HL-60/S4 (cell line): ENCODE results near the gene CD14.
"Not testable (repeated sequence)": the region's sequence is repeated elsewhere in the genome, so short reads cannot be mapped to it uniquely, and the experiment has no call there.

Experiments
- in situ Hi-C: fragments of 300-500 bp; cut with MboI; formaldehyde crosslinking; loops from 2 replicates; pipeline ENCODE4 v1.14.3; 2022; ENCODE audit warnings: low sequenced_read_pairs

The CD14 gene

DNA sequence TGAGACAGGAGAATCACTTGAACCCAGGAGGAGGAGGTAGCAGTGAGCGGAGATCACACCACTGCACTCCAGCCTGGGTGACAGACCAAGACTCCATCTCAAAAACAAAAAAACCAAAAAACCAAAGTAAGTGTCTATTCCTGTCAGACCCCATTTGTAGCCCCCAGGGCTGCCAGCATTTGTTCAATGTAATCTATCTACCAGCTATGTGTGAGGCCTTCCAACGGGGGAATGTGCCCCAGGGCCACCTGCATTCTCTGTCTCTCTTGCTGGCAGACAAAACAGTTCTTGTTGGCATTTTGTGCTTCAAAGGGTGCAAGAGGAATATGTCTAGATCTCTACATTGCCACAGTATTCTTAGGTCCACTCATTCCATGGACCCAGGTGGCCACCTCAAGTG is 34.1 kb downstream of the CD14 start:
- in situ Hi-C loops = no loop called here

DNA sequence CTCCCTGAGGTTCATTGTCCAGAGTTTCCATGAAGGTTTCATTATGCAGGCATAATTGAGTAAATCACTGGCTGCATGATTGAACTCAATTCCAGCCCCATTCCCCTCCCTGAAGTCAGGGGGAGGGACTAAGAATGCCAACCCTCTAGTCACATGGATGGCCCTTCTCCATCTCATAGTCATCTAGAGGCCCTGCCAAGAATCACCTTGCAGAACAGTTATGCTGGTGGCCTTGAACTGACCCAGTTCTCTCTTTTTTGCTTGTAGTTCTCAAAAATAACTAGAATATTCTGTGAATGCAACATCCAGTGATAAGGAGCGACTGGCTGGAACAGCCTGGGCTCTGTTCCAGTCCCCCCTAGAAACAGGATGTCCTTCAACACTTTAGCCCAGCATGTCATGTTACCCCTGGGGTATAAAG is 36.6 kb downstream of the CD14 start:
- in situ Hi-C loops = no loop called here

DNA sequence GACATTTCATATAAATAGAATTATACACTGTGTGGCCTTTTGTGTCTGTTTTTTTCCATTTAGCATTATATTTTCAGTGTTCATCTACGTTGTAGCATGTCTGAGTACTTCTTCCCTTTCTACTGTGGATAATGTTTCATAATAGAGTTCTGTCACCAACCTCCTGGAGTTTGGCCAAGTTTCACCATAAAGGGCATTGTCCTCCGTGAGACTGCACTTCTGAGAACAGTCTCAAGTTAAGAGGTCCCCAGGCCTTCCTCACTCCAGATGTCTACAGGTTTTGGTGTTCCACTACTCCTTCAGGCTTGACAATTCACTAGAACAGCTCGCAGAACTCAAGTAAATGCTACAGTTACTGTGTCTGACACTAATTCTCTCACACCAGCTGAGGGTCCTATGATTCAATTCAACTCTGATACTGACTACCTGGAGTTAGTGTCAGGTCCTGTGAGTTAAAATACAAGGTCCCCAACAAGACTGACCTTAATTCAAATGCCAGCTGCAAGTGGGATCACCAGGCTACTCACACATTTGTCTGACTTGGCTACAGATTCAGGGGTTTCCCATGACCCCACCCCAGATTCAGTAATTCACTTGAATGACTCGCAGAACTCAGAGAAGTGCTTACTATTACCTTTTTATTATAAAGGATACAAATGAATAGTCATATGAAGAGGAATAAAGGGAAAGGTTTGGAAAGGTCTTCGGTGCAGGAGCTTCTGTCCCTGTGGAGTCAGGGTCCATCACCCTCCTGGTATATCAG is 37.3 kb downstream of the CD14 start:
- in situ Hi-C loops = no loop called here

DNA sequence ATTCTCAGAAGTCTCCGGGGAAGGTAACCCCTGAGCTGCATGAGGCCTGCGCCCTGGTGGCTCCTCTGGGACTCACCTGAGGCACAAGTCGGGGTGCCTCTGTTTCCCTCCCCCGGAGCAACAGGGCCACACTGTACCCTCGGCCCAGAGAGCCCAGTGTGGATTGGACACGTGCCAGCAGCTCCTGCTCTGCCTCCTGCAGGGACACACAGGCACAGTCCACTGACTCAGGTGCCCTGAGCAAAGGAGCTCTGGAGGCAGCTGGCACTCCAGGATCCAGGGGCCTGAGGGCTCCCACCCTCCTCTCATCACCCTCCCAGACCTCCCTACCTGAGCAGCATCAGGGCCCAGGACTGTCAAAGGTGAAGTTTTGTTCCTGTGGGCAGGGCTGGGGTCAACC is 38.8 kb downstream of the CD14 start:
- in situ Hi-C loops = no loop called here

DNA sequence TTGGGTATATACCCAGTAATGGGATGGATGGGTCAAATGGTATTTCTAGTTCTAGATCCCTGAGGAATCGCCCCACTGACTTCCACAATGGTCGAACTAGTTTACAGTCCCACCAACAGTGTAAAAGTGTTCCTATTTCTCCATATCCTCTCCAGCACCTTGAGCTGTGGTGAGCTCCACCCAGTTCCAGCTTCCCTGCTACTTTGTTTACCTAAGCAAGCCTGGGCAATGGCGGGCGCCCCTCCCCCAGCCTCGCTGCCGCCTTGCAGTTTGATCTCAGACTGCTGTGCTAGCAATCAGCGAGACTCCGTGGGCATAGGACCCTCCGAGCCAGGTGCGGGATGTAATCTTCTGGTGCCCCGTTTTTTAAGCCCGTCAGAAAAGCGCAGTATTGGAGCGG is 39.9 kb downstream of the CD14 start:
- in situ Hi-C loops = not testable (repeated sequence)

DNA sequence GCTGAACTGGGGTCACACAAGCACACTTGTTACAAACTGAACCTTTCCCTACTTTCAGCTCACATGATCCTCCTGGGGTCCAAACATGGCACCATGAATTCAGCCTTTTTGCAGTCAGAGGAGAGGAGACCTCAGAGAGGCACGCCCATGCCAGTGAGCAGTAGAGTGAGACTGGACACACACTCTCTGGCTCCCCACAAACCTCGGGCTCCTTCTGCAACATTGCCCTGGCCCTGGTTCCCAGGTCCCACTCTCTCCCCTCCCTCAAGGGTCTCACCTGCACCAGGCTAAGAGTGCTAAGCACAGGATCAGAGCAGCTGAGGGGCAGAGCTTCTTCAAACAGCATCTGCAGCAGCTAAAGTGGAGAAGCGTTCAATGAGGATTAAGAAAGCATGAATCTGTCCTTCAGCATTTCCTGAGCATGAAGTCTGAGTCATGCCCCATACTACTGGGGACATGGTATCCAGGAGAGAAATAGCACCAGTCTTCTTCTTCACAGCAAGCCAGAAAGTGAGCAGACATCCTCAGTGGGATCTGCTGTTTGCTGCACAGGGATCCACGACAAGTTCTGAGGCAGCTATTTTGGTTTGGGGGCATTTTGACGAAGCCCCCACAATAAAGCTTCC is 41.1 kb downstream of the CD14 start:
- in situ Hi-C loops = no loop called here

DNA sequence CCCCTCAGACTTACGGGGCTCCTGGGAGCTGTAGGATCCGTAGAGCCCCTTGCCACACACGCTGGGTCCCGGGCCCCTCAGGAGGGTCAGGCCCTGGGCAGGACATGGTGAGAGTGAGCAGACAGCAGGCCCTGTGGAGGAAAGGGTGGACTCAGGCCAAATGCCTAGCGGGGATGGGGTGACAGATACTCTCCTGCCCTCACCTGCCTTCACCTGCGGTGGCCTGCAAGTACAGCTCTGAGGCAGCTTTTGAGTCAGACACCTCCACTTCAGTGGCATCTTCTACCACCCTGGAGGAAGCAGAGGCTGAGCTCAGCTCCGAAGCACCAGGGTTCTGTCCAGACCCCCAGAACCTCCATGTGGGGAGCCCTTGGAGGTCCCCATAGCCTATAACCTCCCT is 42.1 kb downstream of the CD14 start:
- in situ Hi-C loops = no loop called here

DNA sequence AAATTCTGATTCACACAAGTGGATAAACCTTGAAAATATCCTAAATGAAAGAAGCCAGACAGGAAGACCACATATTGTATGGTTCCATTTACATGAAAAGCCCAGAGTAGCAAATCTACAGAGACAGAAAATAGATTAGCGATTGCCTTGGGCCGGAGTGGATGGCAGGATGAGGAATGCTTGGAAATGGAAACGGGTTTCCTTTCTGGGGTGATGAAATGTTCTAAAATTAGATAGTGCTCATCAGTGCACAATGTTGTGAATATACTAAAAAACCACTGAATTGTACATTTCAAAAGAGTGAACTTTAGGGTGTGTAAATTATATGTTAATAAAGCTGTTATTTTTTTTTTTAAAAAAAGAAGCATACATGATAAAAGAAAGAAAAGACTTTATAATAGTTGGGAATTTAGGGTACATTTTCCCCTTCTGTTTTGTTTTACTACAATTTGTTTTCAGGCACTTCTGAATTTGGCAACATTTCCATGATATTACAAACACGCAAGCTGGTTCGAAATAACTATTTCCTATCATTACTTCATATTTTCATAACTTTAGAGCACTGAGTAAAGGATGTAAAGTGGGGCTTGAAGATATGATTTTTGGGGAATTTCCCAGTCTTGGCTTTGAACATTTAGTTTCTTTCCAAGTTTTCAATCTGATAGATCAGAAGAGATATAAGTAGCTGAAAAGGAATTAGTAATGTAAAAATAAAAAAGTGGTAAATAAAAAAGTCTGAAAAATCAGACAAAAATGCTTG is 44.5 kb downstream of the CD14 start:
- in situ Hi-C loops = no loop called here

DNA sequence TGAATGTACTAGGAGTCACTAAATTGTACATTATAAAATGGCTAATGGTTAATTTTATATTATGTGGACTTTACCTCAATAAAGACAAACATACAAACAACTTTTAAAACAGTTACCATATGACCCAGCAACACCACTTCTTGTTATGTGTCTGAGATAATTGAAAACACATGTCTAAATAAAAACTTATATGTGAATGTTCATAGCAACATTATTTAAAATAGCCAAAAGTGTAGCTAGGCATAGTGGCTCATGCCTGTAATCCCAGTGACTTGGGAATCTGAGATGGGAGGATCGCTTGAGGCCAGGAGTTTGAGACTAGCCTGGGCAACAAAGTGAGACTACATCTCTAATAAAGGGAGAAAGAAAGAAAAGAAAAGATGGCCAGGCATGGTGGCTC is 45.5 kb downstream of the CD14 start:
- in situ Hi-C loops = no loop called here
